ENCODE measurements around the gene MKS1.

The MKS1 gene

GRCh38 chr17:58244963-58245362 is 25.9 kb upstream of the MKS1 start:
- DNase-seq (ENCODE audit: low read depth): no peak

- no peak for DNase-seq (ENCODE audit: low read depth)
Measured at GRCh38 chr17:58242171-58242784, 23.2 kb upstream of the MKS1 start.

- no peak for DNase-seq (ENCODE audit: low read depth)
Measured at GRCh38 chr17:58239987-58240386, 20.9 kb upstream of the MKS1 start.

GRCh38 chr17:58238147-58238634 is 19.1 kb upstream of the MKS1 start, which contains the start of gene LPO:
LPO (plus strand) TSS chr17:58238584; CDS start chr17:58242980, 4,396 bp downstream.
- DNase-seq (ENCODE audit: low read depth): no peak

GRCh38 chr17:58236394-58236793 is 17.3 kb upstream of the MKS1 start:
- DNase-seq (ENCODE audit: low read depth): no peak

- DNase-seq (ENCODE audit: low read depth): no peak
Measured at GRCh38 chr17:58235821-58236220, 16.8 kb upstream of the MKS1 start.

- DNase-seq (ENCODE audit: low read depth): no peak
Measured at GRCh38 chr17:58234512-58234911, 15.5 kb upstream of the MKS1 start.

GRCh38 chr17:58233543-58233942 is 14.5 kb upstream of the MKS1 start:
- no peak for DNase-seq (ENCODE audit: low read depth)

- no peak for DNase-seq (ENCODE audit: low read depth)
Measured at GRCh38 chr17:58232707-58233156, 13.7 kb upstream of the MKS1 start.

- DNase-seq (ENCODE audit: low read depth): no peak
Measured at GRCh38 chr17:58231641-58232040, 12.6 kb upstream of the MKS1 start.

- no peak for DNase-seq (ENCODE audit: low read depth)
Measured at GRCh38 chr17:58229881-58230280, 10.8 kb upstream of the MKS1 start.

- DNase-seq (ENCODE audit: low read depth): no peak
Measured at GRCh38 chr17:58229384-58229783, 10.3 kb upstream of the MKS1 start.

GRCh38 chr17:58228679-58229078 is 9.6 kb upstream of the MKS1 start:
- no peak for DNase-seq (ENCODE audit: low read depth)

GRCh38 chr17:58227733-58228132 is 8.7 kb upstream of the MKS1 start:
- DNase-seq (ENCODE audit: low read depth): no peak

- no peak for DNase-seq (ENCODE audit: low read depth)
Measured at GRCh38 chr17:58224315-58224714, 5.3 kb upstream of the MKS1 start.

- DNase-seq (ENCODE audit: low read depth): no peak
Measured at GRCh38 chr17:58219789-58220183, 731 bp upstream of the MKS1 start.

GRCh38 chr17:58217766-58218165 is 1.3 kb downstream of the MKS1 start:
- no peak for DNase-seq (ENCODE audit: low read depth)

GRCh38 chr17:58215685-58216084 is 3.4 kb downstream of the MKS1 start:
- DNase-seq (ENCODE audit: low read depth): no peak

GRCh38 chr17:58210922-58211321 is 8.1 kb downstream of the MKS1 start:
- DNase-seq (ENCODE audit: low read depth): no peak

GRCh38 chr17:58208344-58208743 is 10.7 kb downstream of the MKS1 start:
- DNase-seq (ENCODE audit: low read depth): no peak

- DNase-seq (ENCODE audit: low read depth): no peak
Measured at GRCh38 chr17:58207451-58207850, 11.6 kb downstream of the MKS1 start.

GRCh38 chr17:58205936-58206335 is 13.1 kb downstream of the MKS1 start:
- DNase-seq (ENCODE audit: low read depth): no peak

- no peak for DNase-seq (ENCODE audit: low read depth)
Measured at GRCh38 chr17:58204796-58205195, 14.3 kb downstream of the MKS1 start.

- DNase-seq (ENCODE audit: low read depth): no peak
Measured at GRCh38 chr17:58202859-58203258, 16.2 kb downstream of the MKS1 start.

Data from stimulated activated CD8-positive, alpha-beta memory T cell treated with anti-CD3 and anti-CD28 coated beads, Interleukin-12 subunit alpha, Interleukin-12 subunit beta, amount 100 ng/mL, for 1 hour (primary cell).